ENCODE measurements around the gene CHI3L1. TPM values are rescaled to one million over a fixed set of nuclear protein-coding genes. Genes with fewer than 3 reads are reported as not detected.
A peak's percentile ranks its signal among the peaks of the same experiment; 100 is the strongest.

CHI3L1 gene
- total and polyA plus RNA-seq, 11 donors: 0.15 to 27.1 (median 1.3) TPM; not detected in 1

- DNase-seq (no peak), ATAC-seq (no peak)
- intact Hi-C loops (cut with DNase I): no loop called here
- no peak for TF ChIP-seq CTCF (IDR thresholded peaks at IDR 0.05)
- TF ChIP-seq POLR2A (IDR thresholded peaks at IDR 0.05): no peak
- Histone ChIP-seq H3K36me3 (no peaks in the 10 kb centered on the region), H3K4me1 (peaks cover 0 to 29% (median 5%) of the 10 kb centered on the region in 12 donors), H3K27me3 (no peaks in the 10 kb centered on the region), H3K27ac (no peak overlapping the region), H3K4me3 (no peak overlapping the region), H3K9me3 (no peaks in the 10 kb centered on the region)
- 53 to 72% (median 57%) methylated on average over 3 of the region's 3 CpGs for WGBS, 4 donors
Measured at GRCh38 chr1:203197625-203198024, 11.1 kb upstream of the CHI3L1 start.

GRCh38 chr1:203196371-203196770 is 9.9 kb upstream of the CHI3L1 start:
- WGBS, 4 donors: 83 to 91% (median 88%) methylated on average over 3 of the region's 3 CpGs
- peaks cover 0 to 23% (median 4%) of the 10 kb centered on the region in 12 donors for H3K4me1 ChIP-seq
- ATAC-seq (no peak), DNase-seq (no peak)
- intact Hi-C loops (cut with DNase I): no loop called here
- no peaks in the 10 kb centered on the region for H3K36me3 ChIP-seq
- no peak overlapping the region for H3K4me3 ChIP-seq
- TF ChIP-seq CTCF (IDR thresholded peaks at IDR 0.05) (no peak), POLR2A (IDR thresholded peaks at IDR 0.05) (no peak)
- H3K27me3 ChIP-seq: no peaks in the 10 kb centered on the region
- no peaks in the 10 kb centered on the region for H3K9me3 ChIP-seq
- H3K27ac ChIP-seq: no peak overlapping the region

- no peak for ATAC-seq
- Histone ChIP-seq H3K9me3 (no peaks in the 10 kb centered on the region), H3K27ac (no peak overlapping the region), H3K27me3 (no peaks in the 10 kb centered on the region), H3K4me3 (no peak overlapping the region), H3K4me1 (peaks cover 0 to 14% (median 0%) of the 10 kb centered on the region in 12 donors), H3K36me3 (no peaks in the 10 kb centered on the region)
- TF ChIP-seq CTCF (IDR thresholded peaks at IDR 0.05) (no peak), POLR2A (IDR thresholded peaks at IDR 0.05) (no peak)
- no peak for DNase-seq
- 97 to 98% (median 97%) methylated on average over 2 of the region's 2 CpGs for WGBS, 4 donors
- intact Hi-C loops (cut with DNase I): no loop called here
Measured at GRCh38 chr1:203190949-203191348, 4.4 kb upstream of the CHI3L1 start.

DNA sequence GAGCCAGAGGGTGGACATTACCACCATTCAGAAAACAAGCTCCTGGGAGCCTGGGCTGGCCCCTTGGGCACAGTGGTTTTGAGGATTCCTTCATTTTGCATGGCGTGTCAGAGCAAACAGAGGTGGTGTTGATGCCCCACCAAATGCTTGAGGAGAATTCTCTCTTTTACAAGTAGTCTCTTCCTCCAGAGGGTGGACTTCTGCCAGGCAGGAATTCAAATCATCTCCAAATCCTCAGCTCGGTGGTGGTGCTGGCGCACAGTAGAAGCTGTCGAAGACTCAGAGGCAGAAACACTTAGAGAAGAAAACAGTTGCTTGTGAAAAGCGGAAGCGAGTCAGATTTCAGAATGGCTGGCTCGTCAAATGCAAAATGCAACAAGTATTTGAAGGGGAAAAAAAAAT is 3.4 kb upstream of the CHI3L1 start:
- DNase-seq (peak in 1 of 5 donors; percentile 32), ATAC-seq (no peak)
- Histone ChIP-seq H3K4me1 (peaks cover 0 to 14% (median 0%) of the 10 kb centered on the region in 12 donors), H3K27ac (no peak overlapping the region), H3K27me3 (no peaks in the 10 kb centered on the region), H3K4me3 (no peak overlapping the region), H3K36me3 (no peaks in the 10 kb centered on the region), H3K9me3 (no peaks in the 10 kb centered on the region)
- TF ChIP-seq POLR2A (IDR thresholded peaks at IDR 0.05): no peak
- no peak for TF ChIP-seq CTCF (IDR thresholded peaks at IDR 0.05)
- intact Hi-C loops (cut with DNase I): no loop called here
- WGBS, 4 donors: 63 to 77% (median 72%) methylated on average over 7 of the region's 7 CpGs
